CD4-positive, alpha-beta T cell (primary cell): ENCODE data around the gene SLC28A1. TPM values are rescaled to one million over a fixed set of nuclear protein-coding genes. Genes with fewer than 3 reads are reported as not detected.

Experiments
- ATAC-seq: fragments of 200-7000 bp; cut with Tn5 transposase; one replicate; pipeline ENCODE4 v1.10.0; 2022; ENCODE audit warnings: mild to moderate bottlenecking; ENCODE audit not compliant: poor library complexity
- CTCF ChIA-PET: fragments of 350-600 bp; sonication (Branson Sonifier 250); formaldehyde crosslinking; loops from one replicate; lab custom pipeline; 2021; ENCODE audit warnings: antibody characterized with exemption, inconsistent platforms; lab: Charles Lee
- POLR2A ChIA-PET: fragments of 350-600 bp; sonication (Branson Sonifier 250); formaldehyde crosslinking; loops from one replicate; lab custom pipeline; 2021; ENCODE audit warnings: antibody characterized with exemption, inconsistent platforms; lab: Charles Lee
- DNase-seq, 14 experiments: peaks; one replicate each; pipeline ENCODE4 v3.0.0-alpha.2; 2013 to 2020; ENCODE audit warnings: mixed read lengths in 2 of 14
- H3K27ac ChIP-seq, 2 donors: one replicate each; pipeline versions ENCODE4 v1.5.1 to v1.7.0; 2013; ENCODE audit warnings: low read length in 2 of 2, low read depth in 1 of 2, mild to moderate bottlenecking in 1 of 2
- H3K27me3 ChIP-seq, 2 experiments: 1 replicate in 1 of 2; 2 replicates in 1 of 2; pipeline versions ENCODE4 v1.6.1 to v1.7.0; 2013; ENCODE audit warnings: low read length in 2 of 2, control low read depth in 1 of 2, mild to moderate bottlenecking in 1 of 2, moderate library complexity in 1 of 2; ENCODE audit not compliant: insufficient read depth in 2 of 2, control insufficient read depth in 1 of 2
- H3K36me3 ChIP-seq: one replicate; pipeline ENCODE4 v1.6.1; 2013; ENCODE audit warnings: low read length, control low read depth; ENCODE audit not compliant: insufficient read depth
- H3K4me1 ChIP-seq: one replicate; pipeline ENCODE4 v1.6.1; 2013; ENCODE audit warnings: low read length, control low read depth; ENCODE audit not compliant: insufficient read depth
- H3K4me3 ChIP-seq: one replicate; pipeline ENCODE4 v1.5.1; 2013; ENCODE audit warnings: mild to moderate bottlenecking, low read length, moderate library complexity
- H3K9me3 ChIP-seq, 2 experiments: 1 replicate in 1 of 2; 2 replicates in 1 of 2; pipeline versions ENCODE4 v1.6.1 to v1.7.0; 2013; ENCODE audit warnings: low read length in 2 of 2, mild to moderate bottlenecking in 2 of 2, control low read depth in 1 of 2, moderate library complexity in 1 of 2; ENCODE audit not compliant: control insufficient read depth in 1 of 2, insufficient read depth in 1 of 2
- H3K27ac Mint-ChIP-seq: one replicate; pipeline ENCODE4 v1.8.0; 2020; ENCODE audit warnings: mixed read lengths
- H3K27me3 Mint-ChIP-seq: one replicate; pipeline ENCODE4 v1.8.0; 2021; ENCODE audit warnings: mixed read lengths
- H3K36me3 Mint-ChIP-seq: one replicate; pipeline ENCODE4 v1.8.0; 2021; ENCODE audit warnings: low read depth, mixed read lengths
- H3K4me1 Mint-ChIP-seq: one replicate; pipeline ENCODE4 v1.8.0; 2021; ENCODE audit warnings: low read depth, mixed read lengths
- H3K4me3 Mint-ChIP-seq: one replicate; pipeline ENCODE4 v1.8.0; 2020; ENCODE audit warnings: mild to moderate bottlenecking, mixed read lengths
- H3K9me3 Mint-ChIP-seq: one replicate; pipeline ENCODE4 v1.8.0; 2020; ENCODE audit warnings: mixed read lengths
- intact Hi-C, 2 experiments: fragments of 100-400 bp; cut with DNase I in 1 of 2; cut with micrococcal nuclease in 1 of 2; formaldehyde crosslinking; loops; one replicate each; pipeline versions ENCODE4 v1.15.1 to v1.9.0; 2023 to 2025; cut with DNase I, micrococcal nuclease
- total RNA-seq, 174 experiments: library from RNA in 2 of 174; stranded (reverse) in 2 of 174; gene quantifications; one replicate each; pipeline ENCODE4 v1.2.3 and lab custom pipeline; 2021 to 2026
- TF ChIP-seq, protein P1 (sequence below): fragments of 200-600 bp; IDR thresholded peaks from one replicate; pipeline ENCODE4 v1.8.0; 2022; ENCODE audit warnings: antibody characterized with exemption, mild to moderate bottlenecking

Gene SLC28A1
- total RNA-seq, 2 experiments from 2014 or later, result not detected

DNA sequence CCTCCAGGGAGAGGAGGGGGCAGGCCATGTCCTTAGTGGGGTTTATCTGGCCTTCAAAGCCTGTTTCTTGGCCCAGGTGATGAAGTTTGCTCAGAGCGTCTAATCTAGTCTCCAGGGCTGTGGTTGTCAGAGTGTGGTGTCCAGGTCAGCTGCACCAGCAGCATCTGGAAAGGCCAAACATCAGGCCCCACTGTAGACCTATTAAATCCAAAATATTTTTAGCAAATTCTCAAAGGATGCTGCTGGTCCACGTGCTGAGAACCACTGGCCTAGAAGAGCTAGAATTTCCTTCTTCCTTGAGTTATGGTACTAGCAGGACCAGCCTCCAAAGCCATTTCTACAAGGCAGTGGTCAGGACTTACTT lies 28.9 kb downstream of the SLC28A1 start:
- DNase-seq, result no peak

DNA sequence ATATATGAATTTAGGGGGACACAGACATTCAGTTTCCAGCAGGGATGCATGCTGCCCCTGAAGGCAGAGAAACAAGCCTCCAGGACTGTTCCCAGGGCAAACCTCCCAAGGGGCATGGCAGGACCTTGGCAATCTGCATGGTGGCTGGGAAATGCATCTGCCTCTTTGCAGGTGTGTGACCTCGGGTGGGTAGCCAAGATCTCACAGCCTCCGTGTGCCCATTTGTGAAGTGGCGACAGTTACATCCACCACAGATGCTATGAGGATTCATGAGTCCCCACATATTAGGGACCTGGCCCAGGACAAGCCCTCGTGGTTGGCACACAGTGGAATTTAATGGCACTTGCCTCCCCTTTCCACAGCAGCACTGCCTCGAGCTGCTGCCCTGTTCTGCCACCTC lies 29.9 kb downstream of the SLC28A1 start:
- H3K9me3 ChIP-seq, result peaks cover 0 to 14% of the 10 kb centered on the region in 2 experiments
- H3K4me1 ChIP-seq, result no peaks in the 10 kb centered on the region
- no peak for DNase-seq
- H3K9me3 Mint-ChIP-seq, result no peaks in the 10 kb centered on the region
- CTCF ChIA-PET, result no interaction called here
- H3K27me3 Mint-ChIP-seq, result peaks cover 5% of the 10 kb centered on the region
- no peaks in the 10 kb centered on the region for H3K36me3 Mint-ChIP-seq
- H3K27me3 ChIP-seq, result peaks cover 2 to 5% of the 10 kb centered on the region in 2 experiments
- no peak overlapping the region for H3K27ac ChIP-seq
- intact Hi-C loops, result no loop called here
- no peak overlapping the region for H3K27ac Mint-ChIP-seq
- H3K4me3 Mint-ChIP-seq, result no peak overlapping the region
- ATAC-seq, result no peak
- H3K36me3 ChIP-seq, result no peaks in the 10 kb centered on the region
- POLR2A ChIA-PET, result no interaction called here
- no peak overlapping the region for H3K4me3 ChIP-seq
- H3K4me1 Mint-ChIP-seq, result no peaks in the 10 kb centered on the region
- TF ChIP-seq, protein P1, sequence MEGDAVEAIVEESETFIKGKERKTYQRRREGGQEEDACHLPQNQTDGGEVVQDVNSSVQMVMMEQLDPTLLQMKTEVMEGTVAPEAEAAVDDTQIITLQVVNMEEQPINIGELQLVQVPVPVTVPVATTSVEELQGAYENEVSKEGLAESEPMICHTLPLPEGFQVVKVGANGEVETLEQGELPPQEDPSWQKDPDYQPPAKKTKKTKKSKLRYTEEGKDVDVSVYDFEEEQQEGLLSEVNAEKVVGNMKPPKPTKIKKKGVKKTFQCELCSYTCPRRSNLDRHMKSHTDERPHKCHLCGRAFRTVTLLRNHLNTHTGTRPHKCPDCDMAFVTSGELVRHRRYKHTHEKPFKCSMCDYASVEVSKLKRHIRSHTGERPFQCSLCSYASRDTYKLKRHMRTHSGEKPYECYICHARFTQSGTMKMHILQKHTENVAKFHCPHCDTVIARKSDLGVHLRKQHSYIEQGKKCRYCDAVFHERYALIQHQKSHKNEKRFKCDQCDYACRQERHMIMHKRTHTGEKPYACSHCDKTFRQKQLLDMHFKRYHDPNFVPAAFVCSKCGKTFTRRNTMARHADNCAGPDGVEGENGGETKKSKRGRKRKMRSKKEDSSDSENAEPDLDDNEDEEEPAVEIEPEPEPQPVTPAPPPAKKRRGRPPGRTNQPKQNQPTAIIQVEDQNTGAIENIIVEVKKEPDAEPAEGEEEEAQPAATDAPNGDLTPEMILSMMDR, result no peak

More for the DNA sequence above, 28.9 kb downstream of the SLC28A1 start:
- H3K9me3 Mint-ChIP-seq, result no peaks in the 10 kb centered on the region
- no peaks in the 10 kb centered on the region for H3K36me3 Mint-ChIP-seq
- ChIA-PET POLR2A (no interaction called here), CTCF (no interaction called here)
- Histone ChIP-seq H3K9me3 (peaks cover 0 to 14% of the 10 kb centered on the region in 2 experiments), H3K27ac (no peak overlapping the region), H3K4me3 (no peak overlapping the region), H3K27me3 (peaks cover 2 to 5% of the 10 kb centered on the region in 2 experiments), H3K36me3 (no peaks in the 10 kb centered on the region), H3K4me1 (no peaks in the 10 kb centered on the region)
- no peak overlapping the region for H3K4me3 Mint-ChIP-seq
- no peak overlapping the region for H3K27ac Mint-ChIP-seq
- H3K27me3 Mint-ChIP-seq, result peaks cover 5% of the 10 kb centered on the region
- H3K4me1 Mint-ChIP-seq, result no peaks in the 10 kb centered on the region
- ATAC-seq, result no peak
- TF ChIP-seq, protein P1, result no peak
- intact Hi-C loops, result no loop called here

DNA sequence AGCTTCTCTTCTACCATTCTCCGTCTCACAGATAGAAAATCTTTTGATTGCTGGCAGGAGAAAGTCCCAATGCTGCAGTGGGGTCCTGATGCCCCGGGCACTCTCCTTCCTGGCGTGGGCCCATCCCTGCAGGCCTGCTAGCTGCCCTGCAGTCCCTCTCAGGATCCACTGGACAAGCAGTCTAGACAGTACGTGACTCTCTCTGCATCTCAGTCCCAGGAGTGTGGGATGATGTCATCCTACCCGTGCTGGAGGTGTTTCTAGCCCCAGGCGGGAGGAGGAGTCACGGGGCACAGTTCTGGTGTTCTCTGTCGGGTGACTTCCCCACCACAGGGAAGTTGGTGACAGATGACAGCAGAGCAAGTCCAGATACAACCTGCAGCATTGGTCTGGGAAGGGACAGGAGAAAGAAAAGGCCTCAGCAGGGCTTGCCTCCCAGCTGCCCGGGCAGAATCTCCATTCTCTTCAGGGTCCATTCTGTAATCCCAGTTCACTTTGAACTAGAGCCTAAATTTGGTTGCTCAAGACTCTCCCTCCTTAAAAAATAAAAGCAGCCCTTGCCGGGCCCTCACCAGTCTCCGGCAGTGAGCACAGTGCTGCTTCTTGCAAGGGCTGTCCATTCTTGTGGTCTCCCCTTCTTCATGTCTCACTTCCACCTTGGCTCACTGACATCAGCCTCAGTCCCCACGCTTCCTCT lies 30.6 kb downstream of the SLC28A1 start:
- intact Hi-C loops, result no loop called here
- no peaks in the 10 kb centered on the region for H3K4me1 Mint-ChIP-seq
- Histone ChIP-seq H3K36me3 (no peaks in the 10 kb centered on the region), H3K27me3 (peaks cover 2 to 5% of the 10 kb centered on the region in 2 experiments), H3K9me3 (peaks cover 0 to 14% of the 10 kb centered on the region in 2 experiments), H3K4me1 (no peaks in the 10 kb centered on the region), H3K4me3 (no peak overlapping the region), H3K27ac (no peak overlapping the region)
- no peak overlapping the region for H3K27ac Mint-ChIP-seq
- no peaks in the 10 kb centered on the region for H3K36me3 Mint-ChIP-seq
- H3K9me3 Mint-ChIP-seq, result no peaks in the 10 kb centered on the region
- TF ChIP-seq, protein P1, result no peak
- H3K27me3 Mint-ChIP-seq, result peaks cover 5% of the 10 kb centered on the region
- ChIA-PET POLR2A (no interaction called here), CTCF (no interaction called here)
- ATAC-seq (peak; percentile 65), DNase-seq (peak in 5 of 14 experiments; percentile 5 to 47 (median 23))
- no peak overlapping the region for H3K4me3 Mint-ChIP-seq
